ENCODE results near the gene LRRTM1. TPM values are rescaled to one million over a fixed set of nuclear protein-coding genes. Genes with fewer than 3 reads are reported as not detected.

LRRTM1 gene
- total and polyA plus RNA-seq, 4 donors: 0.09 TPM; not detected in 3

- H3K36me3 ChIP-seq (ENCODE audit: control insufficient read depth in 4 of 4, insufficient read depth in 3 of 4, low read depth in 1 of 4, low read length in 3 of 4): no peaks in the 10 kb centered on the region
- no peaks in the 10 kb centered on the region for H3K9me3 ChIP-seq (ENCODE audit: control insufficient read depth in 4 of 4, low read length in 3 of 4)
- WGBS: 51% methylated on average over 3 of the region's 3 CpGs
- H3K9ac ChIP-seq (ENCODE audit: low read depth in 1 of 2, low read length in 2 of 2): no peak overlapping the region
- peaks cover 0 to 9% (median 0%) of the 10 kb centered on the region in 4 donors for H3K27me3 ChIP-seq (ENCODE audit: control insufficient read depth in 4 of 4, insufficient read depth in 4 of 4, low read length in 3 of 4)
- no peaks in the 10 kb centered on the region for H3K4me1 ChIP-seq (ENCODE audit: control insufficient read depth in 4 of 4, insufficient read depth in 4 of 4, low read length in 3 of 4)
- no peak for DNase-seq (ENCODE audit: low spot score)
- no peak overlapping the region for H3K4me3 ChIP-seq (ENCODE audit: low read depth in 1 of 3, low read length in 3 of 3)
- no peak overlapping the region for H3K27ac ChIP-seq (ENCODE audit: low read depth in 1 of 2, low read length in 2 of 2)
- TF ChIP-seq GABPA (IDR thresholded peaks at IDR 0.05 in 1 of 2, conservative IDR thresholded peaks at IDR 0.05 in 1 of 2) (no peak), REST (IDR thresholded peaks at IDR 0.05) (no peak), CTCF (IDR thresholded peaks at IDR 0.05; ENCODE audit: low read depth, low read length, missing input control) (no peak), FOXA1 (IDR thresholded peaks at IDR 0.05) (no peak), MAX (IDR thresholded peaks at IDR 0.05) (no peak), FOXA2 (IDR thresholded peaks at IDR 0.05) (no peak), TAF1 (conservative IDR thresholded peaks at IDR 0.05) (no peak), RAD21 (IDR thresholded peaks at IDR 0.05) (no peak)
Measured at GRCh38 chr2:80324525-80324924, 20.0 kb upstream of the LRRTM1 start.

- WGBS: 28% methylated on average over 1 of the region's 1 CpG
- Histone ChIP-seq H3K36me3 (ENCODE audit: control insufficient read depth in 4 of 4, insufficient read depth in 3 of 4, low read depth in 1 of 4, low read length in 3 of 4) (no peaks in the 10 kb centered on the region), H3K4me3 (ENCODE audit: low read depth in 1 of 3, low read length in 3 of 3) (no peak overlapping the region), H3K27ac (ENCODE audit: low read depth in 1 of 2, low read length in 2 of 2) (no peak overlapping the region), H3K4me1 (ENCODE audit: control insufficient read depth in 4 of 4, insufficient read depth in 4 of 4, low read length in 3 of 4) (no peaks in the 10 kb centered on the region), H3K27me3 (ENCODE audit: control insufficient read depth in 4 of 4, insufficient read depth in 4 of 4, low read length in 3 of 4) (peaks cover 0 to 9% (median 0%) of the 10 kb centered on the region in 4 donors), H3K9me3 (ENCODE audit: control insufficient read depth in 4 of 4, low read length in 3 of 4) (no peaks in the 10 kb centered on the region), H3K9ac (ENCODE audit: low read depth in 1 of 2, low read length in 2 of 2) (no peak overlapping the region)
- no peak for TF ChIP-seq REST (IDR thresholded peaks at IDR 0.05)
- no peak for TF ChIP-seq SP1 (IDR thresholded peaks at IDR 0.05)
- TF ChIP-seq GABPA (IDR thresholded peaks at IDR 0.05 in 1 of 2, conservative IDR thresholded peaks at IDR 0.05 in 1 of 2): no peak
- TF ChIP-seq EGR1 (IDR thresholded peaks at IDR 0.05; ENCODE audit: low read depth in 2 of 2): no peak
- TF ChIP-seq TAF1 (conservative IDR thresholded peaks at IDR 0.05): no peak
- TF ChIP-seq HNF4G (IDR thresholded peaks at IDR 0.05): no peak
- no peak for TF ChIP-seq RAD21 (IDR thresholded peaks at IDR 0.05)
- no peak for DNase-seq (ENCODE audit: low spot score)
Measured at GRCh38 chr2:80323610-80324009, 19.1 kb upstream of the LRRTM1 start.
